GM18519 (cell line): ENCODE measurements around the gene PAF1.
"Not testable (repeated sequence)": the region's sequence is repeated elsewhere in the genome, so short reads cannot be mapped to it uniquely, and the experiment has no call there.

ENCODE experiments used
- ATAC-seq: cut with Tn5 transposase; IDR thresholded peaks from one replicate; pipeline ENCODE4 v1.9.1; 2021; ENCODE audit warnings: mild to moderate bottlenecking, moderate library complexity; ENCODE audit not compliant: unreplicated experiment, low FRiP score

Gene PAF1

GRCh38 chr19:39360599-39360998, 30.3 kb downstream of the PAF1 start:
- no peak for ATAC-seq

DNA sequence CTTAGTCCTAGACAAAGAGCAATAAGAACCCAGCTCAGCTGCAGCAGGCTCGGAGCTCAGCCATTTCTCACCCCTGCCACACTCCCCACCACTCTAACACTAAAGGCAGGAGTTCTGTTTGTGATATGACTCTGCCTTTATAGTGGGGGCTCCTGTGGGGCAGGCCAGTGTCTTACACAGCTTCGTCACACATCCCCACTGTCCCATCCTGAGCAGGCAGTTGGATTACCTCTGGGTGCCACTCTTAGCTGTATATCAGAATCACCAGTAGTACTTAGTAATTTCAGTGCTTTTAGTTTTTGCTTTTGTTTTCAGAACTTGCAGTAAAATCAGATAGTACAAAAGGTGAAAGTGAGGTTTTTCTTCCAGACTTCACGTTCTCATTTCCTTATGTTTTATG, 31.9 kb downstream of the PAF1 start:
- ATAC-seq, result no peak

DNA sequence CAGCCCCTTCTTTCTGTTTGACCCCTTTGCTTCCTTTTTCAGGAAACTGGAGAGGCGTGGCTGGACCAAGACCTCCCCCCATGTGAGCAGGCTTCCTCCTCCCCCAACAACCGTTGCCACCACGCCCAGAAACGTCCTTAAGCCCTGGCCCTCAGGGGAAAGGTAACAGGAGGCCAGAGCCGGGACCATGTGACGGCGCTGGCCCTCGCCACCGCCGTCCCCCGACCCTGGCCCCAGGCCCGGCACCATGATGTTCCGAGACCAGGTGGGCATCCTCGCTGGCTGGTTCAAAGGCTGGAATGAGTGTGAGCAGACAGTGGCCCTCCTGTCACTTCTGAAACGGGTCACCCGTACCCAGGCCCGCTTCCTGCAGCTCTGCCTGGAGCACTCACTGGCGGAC, 34.3 kb downstream of the PAF1 start:
- no peak for ATAC-seq

GRCh38 chr19:39356073-39356472, 34.8 kb downstream of the PAF1 start:
- no peak for ATAC-seq

DNA sequence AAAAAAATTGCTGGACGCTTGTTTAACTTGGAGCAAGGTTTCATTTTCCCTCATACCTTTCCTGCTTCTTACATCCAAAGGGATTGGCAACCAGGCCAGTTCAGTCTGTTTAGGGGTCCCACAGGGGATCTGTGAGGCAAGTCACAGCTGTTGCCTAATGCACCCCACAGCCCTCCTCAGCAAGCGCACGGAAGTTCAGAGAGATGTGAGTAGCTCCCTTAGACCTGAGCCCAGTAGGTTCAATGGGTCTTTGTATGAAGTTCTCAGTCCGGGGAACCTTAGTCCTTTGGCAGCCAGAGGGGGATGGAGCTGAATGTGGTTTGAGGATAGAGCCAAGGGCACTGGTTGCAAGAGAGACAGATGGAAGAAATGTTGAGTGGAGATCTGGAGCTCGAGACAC, 35.7 kb downstream of the PAF1 start:
- ATAC-seq, result no peak

DNA sequence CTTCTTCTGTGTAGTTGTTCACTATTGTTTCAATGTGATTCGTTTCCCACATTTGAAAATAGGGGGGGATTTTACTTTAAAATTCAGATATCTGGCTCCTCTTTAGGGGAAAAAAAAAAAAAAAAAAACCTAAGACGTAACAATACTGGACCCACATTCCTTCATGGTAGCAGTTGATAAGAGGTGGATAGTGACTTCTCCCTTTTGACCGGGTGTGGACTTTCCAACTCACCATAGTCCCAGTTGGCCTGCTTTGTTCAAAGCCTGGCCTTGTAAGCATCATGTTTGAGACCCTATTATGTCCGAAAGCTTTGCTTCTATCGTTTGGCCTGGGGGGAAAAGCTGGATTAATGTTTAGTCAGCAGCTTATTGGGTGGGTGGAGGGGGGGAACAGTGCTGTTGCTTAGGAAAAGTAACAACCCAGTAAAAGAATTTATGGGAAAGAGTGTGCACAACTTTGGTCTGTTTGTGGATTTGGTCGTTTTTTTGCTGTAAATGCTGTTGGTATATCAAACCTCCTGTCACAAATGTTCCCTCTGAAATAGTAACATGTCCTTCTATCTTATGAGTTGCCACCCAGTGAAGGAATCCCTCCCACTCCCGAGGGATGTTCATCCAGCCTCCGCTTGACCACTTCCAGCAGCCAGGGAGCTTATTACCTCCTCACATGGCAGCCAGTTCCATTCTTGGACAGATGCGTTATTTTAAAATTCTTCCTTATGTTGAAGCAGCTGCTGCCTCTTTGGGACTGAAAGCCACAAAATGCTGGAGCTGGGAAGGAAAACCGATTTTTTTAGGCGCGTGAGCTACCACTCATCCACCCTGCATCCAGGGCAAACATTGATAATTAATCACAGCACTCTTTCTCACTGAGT, 38.3 kb downstream of the PAF1 start:
- no peak for ATAC-seq

DNA sequence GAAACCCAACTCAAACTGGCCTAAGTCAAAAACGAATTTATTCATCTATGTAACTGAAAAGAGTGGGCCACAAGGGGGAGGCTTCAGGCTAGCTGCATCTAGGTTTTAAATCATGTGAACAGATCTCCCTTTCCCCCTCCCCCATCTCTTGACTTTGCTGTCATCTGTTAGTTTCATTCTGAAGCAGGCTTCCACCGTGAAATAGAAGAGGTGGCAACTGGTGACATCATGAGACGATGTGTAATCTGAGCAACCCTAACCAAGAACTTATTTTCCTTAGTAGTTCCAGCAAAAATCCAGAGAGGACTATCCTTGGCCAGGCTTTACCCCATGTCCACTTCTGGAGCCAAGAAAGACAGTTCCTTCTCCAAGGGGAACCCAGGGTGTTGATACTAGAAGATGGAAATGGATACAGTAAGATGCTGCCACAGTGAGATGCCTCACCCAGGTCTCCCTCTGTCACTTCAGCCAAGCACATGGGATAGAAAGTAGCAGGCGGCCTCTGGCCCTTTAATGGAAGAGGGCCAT, 39.3 kb downstream of the PAF1 start:
- no peak for ATAC-seq

DNA sequence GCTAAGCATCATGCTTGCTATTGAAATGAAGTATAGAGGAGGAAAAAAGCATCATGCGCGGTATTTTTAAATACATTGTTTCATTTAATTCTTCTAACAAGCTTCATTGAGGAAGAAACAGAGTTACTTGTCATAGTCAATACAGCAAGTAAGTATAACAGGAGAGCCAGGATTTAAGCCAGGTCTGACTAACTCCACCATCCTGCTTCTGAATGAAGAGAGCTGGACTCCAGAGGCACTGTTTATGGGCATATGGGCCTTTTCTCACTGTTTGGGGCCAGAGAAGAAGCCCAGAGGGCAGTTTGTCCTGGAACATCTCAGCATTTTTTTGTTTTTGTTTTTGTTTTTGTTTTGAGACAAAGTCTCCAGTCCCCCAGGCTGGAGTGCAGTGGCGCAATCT, 40.8 kb downstream of the PAF1 start:
- ATAC-seq, result no peak

GRCh38 chr19:39349326-39349725, 41.6 kb downstream of the PAF1 start:
- ATAC-seq, result no peak

- no peak for ATAC-seq
These were observed 43.4 kb downstream of the PAF1 start for GRCh38 chr19:39347332-39348164.

GRCh38 chr19:39345956-39346355, 45.0 kb downstream of the PAF1 start:
- ATAC-seq, result no peak

GRCh38 chr19:39342647-39343305, 48.1 kb downstream of the PAF1 start:
- ATAC-seq, result peak; percentile 5

DNA sequence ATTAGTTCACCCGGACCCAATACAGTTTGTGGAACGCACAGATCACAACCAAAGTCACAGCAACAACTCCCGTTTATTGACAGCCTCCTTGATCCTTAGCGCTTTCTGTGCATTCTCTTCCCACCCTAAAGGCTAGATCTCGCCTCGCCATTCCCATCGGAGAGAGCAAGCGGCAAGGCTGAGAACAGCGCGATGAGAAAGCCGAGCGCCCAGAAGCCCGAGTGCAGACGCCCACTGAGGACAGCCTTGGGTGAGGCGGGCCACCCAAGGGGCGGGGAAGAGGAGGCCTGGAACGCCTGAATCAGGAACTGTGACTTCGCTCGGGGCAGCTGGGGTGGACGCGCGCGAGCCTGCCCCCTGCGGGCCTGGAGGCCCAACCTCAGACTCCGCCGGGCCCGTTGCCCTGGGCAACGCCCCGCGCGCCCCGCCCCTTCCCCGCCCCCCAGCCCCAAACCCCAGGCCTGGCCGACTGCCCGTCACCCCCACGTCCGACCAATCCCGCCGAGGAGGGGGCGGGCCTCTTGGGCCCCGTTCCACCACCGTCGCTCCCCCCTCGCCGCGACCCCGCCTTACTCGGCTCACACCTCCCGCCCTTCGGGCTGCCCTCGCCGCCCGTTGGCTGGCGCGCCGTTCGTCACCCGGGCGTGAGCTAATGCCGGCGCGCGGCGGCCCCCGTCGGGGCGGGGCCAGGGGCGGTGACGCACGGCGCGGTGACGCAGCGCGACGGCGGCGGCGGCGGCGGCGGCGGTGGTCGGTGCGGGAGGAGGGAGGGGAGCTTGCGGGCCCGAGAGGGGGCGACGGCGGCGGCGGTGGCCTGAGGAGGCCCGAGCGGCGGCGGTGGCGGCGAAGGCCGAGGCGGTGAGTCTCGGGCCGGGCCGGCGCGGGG, 48.9 kb downstream of the PAF1 start, which contains the start of gene SAMD4B:
Gene SAMD4B (plus strand): TSS at position 703 of the 886 bp plus-strand sequence. CDS start 14,473 bp downstream, outside the sequence.
- ATAC-seq, result peak; percentile 68

GRCh38 chr19:39341129-39341718, 49.7 kb downstream of the PAF1 start:
- no peak for ATAC-seq

DNA sequence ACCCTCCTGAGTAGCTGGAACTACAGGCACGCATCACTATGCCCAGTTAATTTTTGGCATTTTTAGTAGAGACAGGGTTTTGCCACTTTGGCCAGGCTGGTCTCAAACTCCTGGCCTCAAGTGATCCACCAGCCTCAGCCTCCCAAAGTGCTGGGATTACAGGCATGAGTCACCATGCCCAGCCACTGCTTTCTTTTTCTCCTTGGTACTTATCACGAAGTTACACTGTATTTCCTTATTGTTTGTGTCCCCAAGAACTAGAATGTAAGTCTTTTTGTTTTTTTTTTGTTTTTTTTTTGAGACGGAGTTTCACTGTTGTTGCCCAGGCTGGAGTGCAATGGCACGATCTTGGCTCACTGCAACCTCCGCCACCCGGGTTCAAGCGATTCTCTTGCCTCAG, 50.8 kb downstream of the PAF1 start:
- not testable (repeated sequence) for ATAC-seq

DNA sequence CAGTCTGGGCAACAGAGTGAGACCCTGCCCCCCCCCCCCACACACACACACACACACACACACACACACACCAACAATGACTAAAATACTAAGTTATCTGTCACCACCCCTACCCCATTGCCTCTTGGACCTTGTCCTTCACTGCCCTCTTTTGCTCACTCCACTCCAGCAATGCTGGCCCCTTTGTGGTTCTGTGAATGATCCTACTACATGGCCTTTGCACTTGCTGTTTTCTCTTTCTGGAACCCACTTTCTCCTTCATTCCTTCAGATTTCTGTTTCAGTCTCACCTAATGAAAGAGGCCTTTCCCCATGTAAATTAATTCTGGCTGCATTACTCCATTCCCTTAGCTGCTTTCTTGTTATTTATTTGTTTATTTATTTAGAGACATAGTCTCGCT, 51.2 kb downstream of the PAF1 start:
- ATAC-seq, result no peak

DNA sequence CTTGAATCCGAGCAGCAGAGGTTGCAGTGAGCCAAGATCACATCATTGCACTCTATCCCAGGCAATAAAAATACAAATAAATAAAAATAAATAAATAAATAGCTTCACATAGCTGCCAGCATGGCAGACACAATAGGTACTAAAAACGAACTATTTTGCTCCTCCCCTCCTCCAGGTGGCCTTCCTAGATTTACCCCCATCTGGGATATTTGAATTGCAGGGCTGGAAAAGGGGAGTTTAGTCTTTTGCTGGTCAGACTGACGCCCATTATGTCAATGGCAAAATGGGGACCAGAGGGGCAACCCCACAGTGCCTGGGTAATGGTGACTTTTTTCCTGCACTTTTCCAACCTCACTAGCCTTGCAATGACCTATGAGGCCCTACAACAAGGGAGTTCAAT, 54.4 kb downstream of the PAF1 start:
- no peak for ATAC-seq
